Neural progenitor cell (in vitro differentiated cells): ENCODE measurements around the gene CDK2AP2. TPM values are rescaled to one million over a fixed set of nuclear protein-coding genes. Genes with fewer than 3 reads are reported as not detected.

Source experiments
- DNase-seq: peaks from one replicate; pipeline ENCODE4 v3.0.0-alpha.2; 2016; ENCODE audit warnings: low spot score
- H2AFZ ChIP-seq: fragments of 200-600 bp; sonication (generic); replicated peaks from 2 replicates; pipeline ENCODE4 v1.6.1; 2016; ENCODE audit warnings: antibody characterized with exemption
- H3F3A ChIP-seq: fragments of 200-600 bp; sonication (generic); 2 replicates; pipeline ENCODE4 v1.6.1; 2016; ENCODE audit warnings: antibody characterized with exemption, low read depth
- H3K27ac ChIP-seq: fragments of 200-600 bp; sonication (generic); 2 replicates; pipeline ENCODE4 v1.5.1; 2016; ENCODE audit warnings: mild to moderate bottlenecking
- H3K27me3 ChIP-seq: fragments of 200-600 bp; sonication (generic); 2 replicates; pipeline ENCODE4 v1.6.1; 2016; ENCODE audit warnings: mild to moderate bottlenecking, moderate library complexity
- H3K36me3 ChIP-seq: fragments of 200-600 bp; sonication (generic); 2 replicates; pipeline ENCODE4 v1.5.1; 2016
- H3K4me1 ChIP-seq: fragments of 200-600 bp; sonication (generic); 2 replicates; pipeline ENCODE4 v1.6.1; 2016; ENCODE audit warnings: mixed run types
- H3K4me2 ChIP-seq: fragments of 200-600 bp; sonication (generic); 2 replicates; pipeline ENCODE4 v1.6.1; 2016
- H3K4me3 ChIP-seq: fragments of 200-600 bp; sonication (generic); 2 replicates; pipeline ENCODE4 v1.5.1; 2016
- H3K79me2 ChIP-seq: fragments of 200-600 bp; sonication (generic); 2 replicates; pipeline ENCODE4 v1.6.1; 2016; ENCODE audit warnings: low read depth
- H3K9ac ChIP-seq: fragments of 200-600 bp; sonication (generic); 2 replicates; pipeline ENCODE4 v1.6.1; 2016
- H3K9me3 ChIP-seq: fragments of 200-600 bp; sonication (generic); 2 replicates; pipeline ENCODE4 v1.5.1; 2016; ENCODE audit warnings: low read depth
- H4K20me1 ChIP-seq: fragments of 200-600 bp; sonication (generic); 2 replicates; pipeline ENCODE4 v1.6.1; 2016; ENCODE audit warnings: low read depth
- H3K27ac Mint-ChIP-seq: 3 replicates; pipeline ENCODE4 v1.8.0; 2021; ENCODE audit warnings: mixed read lengths
- H3K27me3 Mint-ChIP-seq: 2 replicates; pipeline ENCODE4 v1.8.0; 2022; ENCODE audit warnings: low read depth, mild to moderate bottlenecking, inconsistent platforms, moderate library complexity, mixed read lengths; ENCODE audit not compliant: insufficient read depth
- H3K36me3 Mint-ChIP-seq: 3 replicates; pipeline ENCODE4 v1.8.0; 2021; ENCODE audit warnings: mixed read lengths
- H3K4me1 Mint-ChIP-seq: 3 replicates; pipeline ENCODE4 v1.8.0; 2021; ENCODE audit warnings: mixed read lengths
- H3K4me3 Mint-ChIP-seq: 3 replicates; pipeline ENCODE4 v1.8.0; 2021; ENCODE audit warnings: mild to moderate bottlenecking, moderate library complexity, mixed read lengths
- H3K9me3 Mint-ChIP-seq: 3 replicates; pipeline ENCODE4 v1.8.0; 2020; ENCODE audit warnings: mixed read lengths
- CTCF ChIP-seq: fragments of 200-600 bp; sonication (generic); IDR thresholded peaks from 2 replicates; pipeline ENCODE4 v1.5.1; 2017; ENCODE audit warnings: antibody characterized with exemption, mild to moderate bottlenecking
- EZH2 ChIP-seq: fragments of 200-600 bp; sonication (generic); IDR thresholded peaks from 2 replicates; pipeline ENCODE4 v1.6.1; 2017; ENCODE audit warnings: antibody characterized with exemption, mild to moderate bottlenecking, moderate library complexity
- EZH2phosphoT487 ChIP-seq: fragments of 200-600 bp; sonication (generic); IDR thresholded peaks from 2 replicates; pipeline ENCODE4 v1.6.1; 2017; ENCODE audit warnings: antibody characterized with exemption
- total RNA-seq: library from RNA; depleted of rRNA; stranded (reverse); fragments of >200 nt; gene quantifications from 2 replicates; pipeline ENCODE4 v1.2.3, GENCODE V29; 2015; ENCODE audit warnings: low replicate concordance

CDK2AP2 gene
- total RNA-seq, 1 donor from 2014 or later: 2.1 TPM

DNA sequence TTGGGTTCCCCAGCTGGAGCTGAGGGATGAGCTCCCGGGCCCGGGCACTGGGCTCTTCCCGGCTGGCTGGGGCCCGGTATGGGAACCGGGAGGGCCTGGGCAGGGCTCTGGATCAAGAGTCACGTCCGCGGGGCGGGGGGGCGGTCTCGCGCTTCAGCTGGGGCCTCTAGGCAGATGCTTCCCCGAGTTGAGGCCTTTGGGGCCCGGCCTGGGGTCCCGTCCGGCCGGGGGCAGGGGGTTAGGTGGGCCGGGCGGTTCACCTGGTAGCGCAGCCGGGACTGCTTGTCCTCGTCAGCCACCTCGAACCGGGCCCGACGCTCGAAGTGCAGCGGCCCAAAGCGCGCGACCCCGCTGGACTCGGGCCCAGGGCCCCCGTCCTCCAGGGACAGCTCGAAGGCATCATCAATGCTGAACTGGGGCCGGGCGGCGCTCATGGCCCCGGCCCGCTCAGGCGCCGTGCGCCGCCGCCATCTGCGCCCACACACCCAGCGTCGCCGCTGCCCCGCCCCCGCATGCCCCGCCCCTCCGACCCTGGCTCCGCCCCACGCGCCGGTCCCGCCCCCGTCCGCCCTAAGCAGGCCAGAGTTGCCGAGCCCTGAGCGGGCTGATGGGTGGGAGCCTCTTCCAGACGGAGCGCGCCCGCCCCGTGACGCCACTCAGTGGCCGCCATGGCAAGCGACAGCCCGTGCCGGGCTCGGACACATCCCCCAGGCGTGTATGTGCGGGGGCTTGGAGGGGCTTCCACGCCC is 39.0 kb downstream of the CDK2AP2 start, which contains the start of gene TMEM134:
TMEM134 (minus strand) TSS at position 493 of the 749 bp plus-strand sequence; CDS start at position 434, 59 bp downstream.
- H3K79me2 ChIP-seq: peaks cover 8% of the 10 kb centered on the region
- Mint-ChIP-seq H3K4me1 (peaks cover 20% of the 10 kb centered on the region), H3K27me3 (peaks cover 10% of the 10 kb centered on the region), H3K27ac (peak within 1 kb of the TSS; percentile 95), H3K9me3 (no peaks in the 10 kb centered on the region), H3K4me3 (peak within 1 kb of the TSS; percentile 97), H3K36me3 (no peaks in the 10 kb centered on the region)
- no peaks in the 10 kb centered on the region for H3K9me3 ChIP-seq
- peak; percentile 97 for DNase-seq
- peaks cover 6% of the 10 kb centered on the region for H3K4me1 ChIP-seq
- no peaks in the 10 kb centered on the region for H3K36me3 ChIP-seq
- no peaks in the 10 kb centered on the region for H3K27me3 ChIP-seq
- H3K9ac ChIP-seq: peak within 1 kb of the TSS; percentile 55
- no peaks in the 10 kb centered on the region for H4K20me1 ChIP-seq
- TF ChIP-seq CTCF (peak; percentile 59), EZH2phosphoT487 (no peak)
- H2AFZ ChIP-seq: peak within 1 kb of the TSS; percentile 63
- H3K4me2 ChIP-seq: peak within 1 kb of the TSS; percentile 86
- H3K4me3 ChIP-seq: peak within 1 kb of the TSS; percentile 88
- no peak within 1 kb of the TSS for H3K27ac ChIP-seq
- H3F3A ChIP-seq: no peaks in the 10 kb centered on the region

DNA sequence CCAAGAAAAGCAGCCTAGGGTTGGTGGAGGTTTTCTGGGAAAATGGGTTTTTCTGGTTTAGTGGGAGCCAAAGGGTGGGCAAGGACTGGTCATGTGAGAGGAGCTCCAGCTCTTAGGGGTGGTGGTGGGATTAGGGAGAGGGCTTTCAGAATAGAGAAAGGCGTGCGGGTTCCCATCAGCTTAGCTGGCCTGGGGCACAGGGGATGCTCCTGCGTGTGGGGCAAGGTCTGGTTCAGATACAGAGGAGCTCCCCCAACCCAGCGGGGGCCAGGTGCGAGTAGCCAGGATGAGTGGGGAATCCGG is 39.6 kb downstream of the CDK2AP2 start:
- H3F3A ChIP-seq: no peaks in the 10 kb centered on the region
- no peak overlapping the region for H3K27ac ChIP-seq
- Mint-ChIP-seq H3K9me3 (no peaks in the 10 kb centered on the region), H3K36me3 (no peaks in the 10 kb centered on the region), H3K27me3 (peaks cover 10% of the 10 kb centered on the region), H3K4me3 (peak overlapping the region; percentile 97), H3K27ac (peak overlapping the region; percentile 95), H3K4me1 (peaks cover 20% of the 10 kb centered on the region)
- H3K27me3 ChIP-seq: no peaks in the 10 kb centered on the region
- H3K4me3 ChIP-seq: peak overlapping the region; percentile 88
- H3K4me2 ChIP-seq: peak overlapping the region; percentile 86
- no peaks in the 10 kb centered on the region for H3K36me3 ChIP-seq
- no peak for TF ChIP-seq EZH2phosphoT487
- TF ChIP-seq EZH2: no peak
- TF ChIP-seq CTCF: no peak
- H4K20me1 ChIP-seq: no peaks in the 10 kb centered on the region
- H3K79me2 ChIP-seq: peaks cover 8% of the 10 kb centered on the region
- peak; percentile 57 for DNase-seq
- peak overlapping the region; percentile 55 for H3K9ac ChIP-seq
- H3K4me1 ChIP-seq: peaks cover 6% of the 10 kb centered on the region
- no peak overlapping the region for H2AFZ ChIP-seq
- H3K9me3 ChIP-seq: no peaks in the 10 kb centered on the region

- H4K20me1 ChIP-seq: no peaks in the 10 kb centered on the region
- no peak overlapping the region for H3K27ac ChIP-seq
- no peaks in the 10 kb centered on the region for H3K9me3 ChIP-seq
- H3K36me3 ChIP-seq: no peaks in the 10 kb centered on the region
- H3K4me1 ChIP-seq: peaks cover 6% of the 10 kb centered on the region
- Mint-ChIP-seq H3K36me3 (no peaks in the 10 kb centered on the region), H3K9me3 (no peaks in the 10 kb centered on the region), H3K27ac (peak overlapping the region; percentile 95), H3K4me3 (peak overlapping the region; percentile 97), H3K4me1 (peaks cover 20% of the 10 kb centered on the region), H3K27me3 (peaks cover 10% of the 10 kb centered on the region)
- peaks cover 8% of the 10 kb centered on the region for H3K79me2 ChIP-seq
- H3F3A ChIP-seq: no peaks in the 10 kb centered on the region
- TF ChIP-seq EZH2phosphoT487 (no peak), EZH2 (no peak), CTCF (no peak)
- peak overlapping the region; percentile 86 for H3K4me2 ChIP-seq
- no peak for DNase-seq
- H3K27me3 ChIP-seq: no peaks in the 10 kb centered on the region
- peak overlapping the region; percentile 88 for H3K4me3 ChIP-seq
- H3K9ac ChIP-seq: peak overlapping the region; percentile 55
- no peak overlapping the region for H2AFZ ChIP-seq
Measured at GRCh38 chr11:67468056-67468455, 39.9 kb downstream of the CDK2AP2 start.
